Ectodermal cell (in vitro differentiated cells): ENCODE results near the gene TBC1D22A.

Source experiments
- H3K27ac ChIP-seq: 2 replicates; pipeline ENCODE4 v1.7.0; 2013; ENCODE audit warnings: mild to moderate bottlenecking, low read depth, low read length; ENCODE audit not compliant: insufficient read depth, poor library complexity, severe bottlenecking
- H3K27me3 ChIP-seq: 2 replicates; pipeline ENCODE4 v1.7.0; 2013; ENCODE audit warnings: mild to moderate bottlenecking, low read length; ENCODE audit not compliant: insufficient read depth, control insufficient read depth, poor library complexity, severe bottlenecking
- H3K36me3 ChIP-seq: one replicate; pipeline ENCODE4 v1.7.0; 2013; ENCODE audit warnings: low read length; ENCODE audit not compliant: control insufficient read depth, insufficient read depth
- H3K4me1 ChIP-seq: one replicate; pipeline ENCODE4 v1.7.0; 2013; ENCODE audit warnings: low read length; ENCODE audit not compliant: control insufficient read depth, insufficient read depth
- H3K4me3 ChIP-seq: 2 replicates; pipeline ENCODE4 v1.7.0; 2013; ENCODE audit warnings: low read depth, low read length, control low read depth; ENCODE audit not compliant: insufficient read depth
- H3K9me3 ChIP-seq: 2 replicates; pipeline ENCODE4 v1.7.0; 2013; ENCODE audit warnings: mild to moderate bottlenecking, low read length, moderate library complexity; ENCODE audit not compliant: control insufficient read depth
- WGBS, 2 experiments: methylation state at CpG; one replicate each; pipeline ENCODE4 v1.1.7; 2013; ENCODE audit warnings: missing lambda C conversion rate in 2 of 2; 5-methylcytosine and 5-hydroxymethylcytosine counted together

TBC1D22A gene

GRCh38 chr22:47207846-47208554 is 445.6 kb downstream of the TBC1D22A start:
- H3K27me3 ChIP-seq, result no peaks in the 10 kb centered on the region
- no peaks in the 10 kb centered on the region for H3K4me1 ChIP-seq
- 87 to 88% methylated on average over 12 of the region's 12 CpGs for WGBS, 2 experiments
- H3K4me3 ChIP-seq, result no peak overlapping the region
- H3K36me3 ChIP-seq, result no peaks in the 10 kb centered on the region
- peaks cover 6% of the 10 kb centered on the region for H3K9me3 ChIP-seq
- no peak overlapping the region for H3K27ac ChIP-seq

DNA sequence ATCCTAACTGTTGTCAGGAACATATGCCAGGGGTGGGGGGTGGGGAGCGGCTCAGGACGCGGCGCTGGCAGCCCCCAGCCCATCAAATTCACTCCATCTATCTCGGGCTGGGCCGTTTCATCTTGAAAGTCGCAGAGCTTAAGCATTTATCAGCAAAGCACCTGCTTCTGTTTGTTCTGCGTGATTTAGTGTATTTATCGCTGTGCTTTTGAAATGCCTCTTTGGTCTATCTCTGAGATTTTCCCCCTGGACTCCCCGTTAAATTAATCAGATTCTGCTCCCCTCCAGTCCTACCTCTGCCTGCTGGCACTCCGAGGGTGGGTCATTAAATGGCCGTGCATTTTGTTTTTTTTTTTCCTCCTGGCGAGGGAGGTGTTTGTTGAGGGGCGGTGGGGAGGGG is 446.2 kb downstream of the TBC1D22A start:
- Histone ChIP-seq H3K4me3 (no peak overlapping the region), H3K4me1 (no peaks in the 10 kb centered on the region), H3K27ac (no peak overlapping the region), H3K27me3 (no peaks in the 10 kb centered on the region), H3K9me3 (peaks cover 6% of the 10 kb centered on the region), H3K36me3 (no peaks in the 10 kb centered on the region)
- whole genome bisulfite sequencing, 2 experiments, result 89 to 91% methylated on average over 14 of the region's 14 CpGs

DNA sequence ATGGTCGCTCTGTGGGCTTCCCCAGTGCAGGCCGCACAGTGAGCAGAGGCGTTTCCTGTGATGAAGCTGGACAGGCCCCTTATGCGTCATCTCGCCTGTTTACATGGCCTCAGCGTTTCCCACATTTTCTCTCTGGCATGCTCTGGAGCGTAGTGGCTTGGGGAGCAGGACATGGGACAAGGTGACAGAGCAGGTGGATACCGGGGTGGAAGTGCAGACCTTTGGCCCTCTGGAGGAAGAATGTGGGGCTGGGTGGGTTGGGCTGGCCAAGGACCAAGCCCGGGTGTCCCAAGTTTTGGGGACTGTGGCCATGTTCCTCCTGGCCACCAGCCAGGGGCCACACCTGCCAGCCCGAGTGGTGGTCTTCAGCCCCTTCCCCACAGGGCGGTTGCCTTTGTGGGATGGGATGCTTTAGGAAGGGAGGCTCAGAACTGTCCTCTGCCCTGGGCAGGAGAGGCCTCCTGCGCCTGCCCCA is 446.6 kb downstream of the TBC1D22A start:
- Histone ChIP-seq H3K36me3 (no peaks in the 10 kb centered on the region), H3K4me1 (no peaks in the 10 kb centered on the region), H3K4me3 (no peak overlapping the region), H3K27me3 (no peaks in the 10 kb centered on the region), H3K9me3 (peaks cover 6% of the 10 kb centered on the region), H3K27ac (no peak overlapping the region)
- WGBS, 2 experiments, result 78 to 81% methylated on average over 12 of the region's 12 CpGs

GRCh38 chr22:47209547-47210023 is 447.1 kb downstream of the TBC1D22A start:
- H3K4me3 ChIP-seq, result no peak overlapping the region
- 80 to 82% methylated on average over 13 of the region's 13 CpGs for WGBS, 2 experiments
- no peak overlapping the region for H3K27ac ChIP-seq
- no peaks in the 10 kb centered on the region for H3K36me3 ChIP-seq
- no peaks in the 10 kb centered on the region for H3K27me3 ChIP-seq
- H3K9me3 ChIP-seq, result peaks cover 6% of the 10 kb centered on the region
- no peaks in the 10 kb centered on the region for H3K4me1 ChIP-seq

DNA sequence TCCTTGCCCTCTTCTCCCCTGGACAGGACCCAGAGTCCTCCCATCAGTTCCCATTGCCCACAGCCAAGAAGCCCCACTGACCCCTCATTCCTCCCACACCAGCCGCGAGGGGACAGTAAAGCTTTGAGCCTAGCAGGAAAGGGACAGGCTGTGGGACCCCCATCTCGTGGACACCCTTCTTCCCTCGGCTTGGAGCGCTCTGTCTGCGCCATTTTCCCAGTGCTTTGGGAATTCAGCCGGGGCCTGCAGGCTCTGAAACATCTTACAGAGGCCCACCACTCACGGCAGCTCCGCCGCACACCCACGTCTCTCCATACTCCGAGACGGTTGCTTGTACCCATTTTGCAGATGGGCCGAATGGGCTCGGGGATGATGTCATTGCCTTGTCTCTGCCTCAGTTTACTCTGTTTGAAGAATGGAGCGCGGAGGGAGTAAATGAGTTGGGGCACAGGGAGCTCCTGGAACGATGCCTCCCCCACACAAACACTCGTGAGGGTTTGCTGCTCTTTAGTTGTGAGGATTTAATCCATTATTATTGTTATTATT is 447.7 kb downstream of the TBC1D22A start:
- no peak overlapping the region for H3K4me3 ChIP-seq
- H3K27ac ChIP-seq, result no peak overlapping the region
- H3K36me3 ChIP-seq, result no peaks in the 10 kb centered on the region
- 92 to 95% methylated on average over 18 to 19 of the region's 19 CpGs for WGBS, 2 experiments
- H3K4me1 ChIP-seq, result no peaks in the 10 kb centered on the region
- H3K9me3 ChIP-seq, result peaks cover 6% of the 10 kb centered on the region
- H3K27me3 ChIP-seq, result no peaks in the 10 kb centered on the region

- whole genome bisulfite sequencing, 2 experiments, result 86 to 88% methylated on average over 9 of the region's 9 CpGs
- H3K27ac ChIP-seq, result no peak overlapping the region
- peaks cover 3% of the 10 kb centered on the region for H3K9me3 ChIP-seq
- no peaks in the 10 kb centered on the region for H3K36me3 ChIP-seq
- H3K4me3 ChIP-seq, result no peak overlapping the region
- H3K27me3 ChIP-seq, result no peaks in the 10 kb centered on the region
- no peaks in the 10 kb centered on the region for H3K4me1 ChIP-seq
Measured at GRCh38 chr22:47210686-47211085, 448.2 kb downstream of the TBC1D22A start.

DNA sequence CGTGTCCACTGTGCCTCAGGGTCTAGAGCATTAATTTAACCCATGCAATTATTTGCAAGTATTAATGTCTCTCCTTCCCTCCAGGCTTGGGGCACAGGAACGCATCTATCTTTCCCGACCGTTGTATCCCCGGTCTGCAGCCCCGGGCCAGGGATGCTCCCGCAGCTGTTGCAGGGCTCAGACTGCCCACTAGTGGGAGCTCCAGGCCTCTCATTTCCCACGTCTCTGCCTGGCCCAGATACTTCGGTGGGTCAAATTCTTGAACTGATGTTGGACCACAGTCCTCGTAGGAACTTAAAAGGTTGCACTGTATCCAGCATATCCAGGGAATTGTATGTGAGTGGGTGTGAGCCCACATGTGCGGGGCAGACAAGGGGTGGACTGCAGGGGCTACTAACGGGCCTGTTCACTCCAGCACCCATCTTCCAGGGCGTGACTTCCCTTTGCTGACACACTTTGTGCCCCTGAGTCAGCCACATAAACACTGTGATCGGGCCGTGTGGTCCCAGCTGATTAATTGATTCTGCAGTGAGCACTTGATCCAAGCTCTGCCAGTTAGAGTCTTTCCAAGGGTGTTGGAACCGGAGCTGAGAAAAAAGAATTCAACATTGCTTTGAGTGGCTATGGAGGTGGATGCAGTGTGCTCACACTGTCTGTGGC is 451.3 kb downstream of the TBC1D22A start:
- WGBS, 2 experiments, result 81% methylated on average over 16 of the region's 16 CpGs
- Histone ChIP-seq H3K4me3 (no peak overlapping the region), H3K27ac (no peak overlapping the region), H3K27me3 (no peaks in the 10 kb centered on the region), H3K9me3 (no peaks in the 10 kb centered on the region), H3K4me1 (no peaks in the 10 kb centered on the region), H3K36me3 (no peaks in the 10 kb centered on the region)

GRCh38 chr22:47215851-47216250 is 453.4 kb downstream of the TBC1D22A start:
- Histone ChIP-seq H3K36me3 (no peaks in the 10 kb centered on the region), H3K4me1 (no peaks in the 10 kb centered on the region), H3K27me3 (no peaks in the 10 kb centered on the region), H3K9me3 (peaks cover 3% of the 10 kb centered on the region), H3K27ac (no peak overlapping the region), H3K4me3 (no peak overlapping the region)
- WGBS, 2 experiments, result 79% methylated on average over 5 of the region's 5 CpGs

GRCh38 chr22:47218671-47219070 is 456.2 kb downstream of the TBC1D22A start:
- Histone ChIP-seq H3K4me3 (no peak overlapping the region), H3K9me3 (peaks cover 12% of the 10 kb centered on the region), H3K27me3 (no peaks in the 10 kb centered on the region), H3K27ac (no peak overlapping the region), H3K36me3 (no peaks in the 10 kb centered on the region), H3K4me1 (no peaks in the 10 kb centered on the region)
- WGBS, 2 experiments, result 90 to 91% methylated on average over 15 of the region's 15 CpGs

DNA sequence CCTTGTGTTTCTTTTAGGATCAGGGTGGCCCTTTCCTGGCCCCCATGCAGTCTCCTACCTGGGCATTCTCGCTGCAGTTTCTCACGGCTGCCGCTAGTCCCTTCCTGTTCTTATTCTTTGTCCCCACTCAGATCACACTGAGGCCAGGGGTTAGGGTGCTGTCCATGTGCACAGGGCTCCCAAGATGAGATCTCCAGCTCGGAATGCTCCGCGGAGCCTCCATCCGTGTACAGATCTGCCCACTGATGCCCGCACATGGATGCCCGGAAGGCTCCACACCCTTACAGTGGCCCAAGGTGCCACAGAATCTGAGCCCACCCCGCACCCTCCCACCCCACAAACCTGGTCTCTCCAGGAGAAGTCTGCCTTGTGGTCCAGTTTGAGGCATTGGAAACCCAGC is 457.3 kb downstream of the TBC1D22A start:
- WGBS, 2 experiments, result 81 to 83% methylated on average over 10 of the region's 10 CpGs
- Histone ChIP-seq H3K36me3 (no peaks in the 10 kb centered on the region), H3K27ac (no peak overlapping the region), H3K27me3 (no peaks in the 10 kb centered on the region), H3K4me1 (no peaks in the 10 kb centered on the region), H3K9me3 (peaks cover 12% of the 10 kb centered on the region), H3K4me3 (no peak overlapping the region)
